Measurements from ENCODE around the gene C1orf53.

DNA sequence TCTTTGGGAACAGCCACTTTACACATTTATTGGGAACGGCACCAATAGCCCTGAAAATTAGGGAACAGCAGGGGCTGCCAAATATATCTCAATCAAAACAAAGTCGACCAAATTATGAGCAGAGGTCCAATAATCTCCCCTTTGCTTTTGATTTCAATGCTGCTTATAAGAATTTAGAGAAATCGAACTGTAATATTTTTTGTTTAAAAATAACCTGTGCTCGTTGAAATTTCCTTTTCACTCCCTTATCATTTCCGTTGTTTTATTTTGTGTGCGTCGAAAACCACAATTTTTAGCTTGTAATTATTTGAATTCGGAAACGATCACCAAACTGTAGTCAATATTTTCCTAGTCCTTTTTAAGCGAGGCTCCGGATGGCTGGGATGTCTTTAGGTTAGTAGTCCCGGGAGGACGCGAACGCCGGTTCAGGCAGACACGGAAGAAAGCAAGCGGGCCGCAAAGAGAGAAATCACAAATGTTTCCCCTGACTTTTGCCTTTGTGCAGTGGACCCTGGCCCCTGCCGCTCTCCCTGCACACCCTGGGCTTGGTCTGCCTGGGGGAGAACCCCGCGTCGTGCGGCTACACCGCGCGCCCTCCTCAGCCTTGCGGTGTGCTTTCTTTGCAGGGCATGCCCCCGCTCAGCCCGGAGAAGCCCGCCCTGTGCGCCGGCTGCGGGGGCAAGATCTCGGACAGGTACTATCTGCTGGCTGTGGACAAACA is 17.1 kb downstream of the C1orf53 start:
- TF ChIP-seq, protein P1, sequence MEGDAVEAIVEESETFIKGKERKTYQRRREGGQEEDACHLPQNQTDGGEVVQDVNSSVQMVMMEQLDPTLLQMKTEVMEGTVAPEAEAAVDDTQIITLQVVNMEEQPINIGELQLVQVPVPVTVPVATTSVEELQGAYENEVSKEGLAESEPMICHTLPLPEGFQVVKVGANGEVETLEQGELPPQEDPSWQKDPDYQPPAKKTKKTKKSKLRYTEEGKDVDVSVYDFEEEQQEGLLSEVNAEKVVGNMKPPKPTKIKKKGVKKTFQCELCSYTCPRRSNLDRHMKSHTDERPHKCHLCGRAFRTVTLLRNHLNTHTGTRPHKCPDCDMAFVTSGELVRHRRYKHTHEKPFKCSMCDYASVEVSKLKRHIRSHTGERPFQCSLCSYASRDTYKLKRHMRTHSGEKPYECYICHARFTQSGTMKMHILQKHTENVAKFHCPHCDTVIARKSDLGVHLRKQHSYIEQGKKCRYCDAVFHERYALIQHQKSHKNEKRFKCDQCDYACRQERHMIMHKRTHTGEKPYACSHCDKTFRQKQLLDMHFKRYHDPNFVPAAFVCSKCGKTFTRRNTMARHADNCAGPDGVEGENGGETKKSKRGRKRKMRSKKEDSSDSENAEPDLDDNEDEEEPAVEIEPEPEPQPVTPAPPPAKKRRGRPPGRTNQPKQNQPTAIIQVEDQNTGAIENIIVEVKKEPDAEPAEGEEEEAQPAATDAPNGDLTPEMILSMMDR (conservative IDR thresholded peaks at IDR 0.05; ENCODE audit: low read length): no peak
- no peak for TF ChIP-seq EZH2phosphoT487 (IDR thresholded peaks at IDR 0.05; ENCODE audit: borderline replicate concordance, low read depth, low read length)

Data from OCI-LY7 (cell line).